Adrenal gland (tissue), 12 donors: ENCODE data around the gene HEMK1. TPM values are rescaled to one million over a fixed set of nuclear protein-coding genes. Genes with fewer than 3 reads are reported as not detected.

Experiments
- polyA plus RNA-seq, 3 donors: library from polyadenylated mRNA; stranded (reverse); fragments of 200-250 nt in 2 of 3; fragments of 350-450 nt in 1 of 3; fragmentation: Illumina TruSeq in 1 of 3; extraction: RNeasy Lipid Tissue Mini Kit (QIAGEN cat#74804) in 1 of 3; gene quantifications; one replicate each; pipeline ENCODE4 v1.2.3, GENCODE V29; 2013 to 2014
- total RNA-seq, 9 donors: library from RNA; depleted of rRNA in 4 of 9; stranded (reverse); fragments of >200 nt in 4 of 9; fragments of 120-200 nt in 1 of 9; fragmentation: NEBNext Ultra II Directional in 1 of 9; extraction: Animal tissue kit (Norgen Biotek cat#: 25700) in 1 of 9; gene quantifications; one replicate each; pipeline versions ENCODE4 v1.1.0 to v1.2.4, GENCODE V29; 2013 to 2023
- donor health status: healthy with polysubstance abuse.
- donor health status: Bipolar disorder and iron deficiency.
- donor health status: DM: yes; HTN: yes; CAD: no.
- donor health status: DM: no; HTN: no; CAD: no.
- donor health status: DM: no; HTN: no; CAD: no.
- donor health status: DM: yes; HTN: yes; CAD: no.

The HEMK1 gene
- total and polyA plus RNA-seq, 12 donors, result 9.1 to 46.4 (median 19.0) TPM

Other genes starting within 250 kb of the HEMK1 start
- 100 to 1,000 TPM in 4 of 9 donors, 10 to 100 TPM in 5; 62.9 to 186 (median 96.7) TPM for gene HYAL2, start 246.8 kb upstream of the HEMK1 start, total RNA-seq
- 100 to 1,000 TPM in 2 of 3 donors, 10 to 100 TPM in 1; 28.0 to 147 (median 109) TPM for gene HYAL2, start 246.8 kb upstream of the HEMK1 start, polyA plus RNA-seq
- gene TUSC2, start 241.3 kb upstream of the HEMK1 start, total RNA-seq, result 10 to 100 TPM; 29.0 to 64.3 (median 34.8) TPM
- 10 to 100 TPM; 28.8 to 35.5 (median 31.9) TPM for gene TUSC2, start 241.3 kb upstream of the HEMK1 start, polyA plus RNA-seq
- 10 to 100 TPM in 8 of 9 donors, 1 to 10 TPM in 1; 9.8 to 27.4 (median 14.7) TPM for gene RASSF1, start 228.7 kb upstream of the HEMK1 start, total RNA-seq
- gene RASSF1, start 228.7 kb upstream of the HEMK1 start, polyA plus RNA-seq, result 10 to 100 TPM in 2 of 3 donors, 1 to 10 TPM in 1; 9.6 to 26.4 (median 23.5) TPM
- gene ZMYND10, start 223.8 kb upstream of the HEMK1 start, total RNA-seq, result under 1 TPM in 6 of 9 donors, not detected in 3; 0.11 to 0.67 (median 0.40) TPM
- gene ZMYND10, start 223.8 kb upstream of the HEMK1 start, polyA plus RNA-seq, result 1 to 10 TPM in 2 of 3 donors, not detected in 1; 1.2 to 1.9 TPM
- 10 to 100 TPM; 16.9 to 36.2 (median 23.0) TPM for gene NPRL2, start 218.7 kb upstream of the HEMK1 start, total RNA-seq
- 10 to 100 TPM; 27.5 to 57.9 (median 45.3) TPM for gene NPRL2, start 218.7 kb upstream of the HEMK1 start, polyA plus RNA-seq
- 10 to 100 TPM; 14.0 to 39.9 (median 29.2) TPM for gene CYB561D2, start 218.7 kb upstream of the HEMK1 start, total RNA-seq
- gene CYB561D2, start 218.7 kb upstream of the HEMK1 start, polyA plus RNA-seq, result 10 to 100 TPM; 13.7 to 26.9 (median 16.8) TPM
- gene TMEM115, start 210.0 kb upstream of the HEMK1 start, total RNA-seq, result 10 to 100 TPM; 48.9 to 88.5 (median 63.6) TPM
- 10 to 100 TPM; 23.6 to 36.6 (median 34.5) TPM for gene TMEM115, start 210.0 kb upstream of the HEMK1 start, polyA plus RNA-seq
- under 1 TPM; 0.09 to 0.88 (median 0.56) TPM for gene CACNA2D2, start 65.9 kb upstream of the HEMK1 start, total RNA-seq
- gene CACNA2D2, start 65.9 kb upstream of the HEMK1 start, polyA plus RNA-seq, result 1 to 10 TPM in 2 of 3 donors, under 1 TPM in 1; 0.59 to 2.0 (median 1.0) TPM
- 10 to 100 TPM; 10.6 to 44.3 (median 17.4) TPM for gene C3orf18, start 1.8 kb upstream of the HEMK1 start, total RNA-seq
- 1 to 10 TPM; 6.6 to 9.8 (median 9.0) TPM for gene C3orf18, start 1.8 kb upstream of the HEMK1 start, polyA plus RNA-seq
- 10 to 100 TPM in 2 of 9 donors, 1 to 10 TPM in 7; 2.3 to 12.6 (median 5.2) TPM for gene CISH, start 42.3 kb downstream of the HEMK1 start, total RNA-seq
- gene CISH, start 42.3 kb downstream of the HEMK1 start, polyA plus RNA-seq, result 1 to 10 TPM; 1.8 to 9.1 (median 4.7) TPM
- gene MAPKAPK3, start 47.6 kb downstream of the HEMK1 start, total RNA-seq, result 100 to 1,000 TPM in 1 of 9 donors, 10 to 100 TPM in 8; 49.6 to 101 (median 69.7) TPM
- 10 to 100 TPM; 40.6 to 55.0 (median 50.9) TPM for gene MAPKAPK3, start 47.6 kb downstream of the HEMK1 start, polyA plus RNA-seq
- 1 to 10 TPM in 8 of 9 donors, under 1 TPM in 1; 0.72 to 4.1 (median 2.9) TPM for gene DOCK3, start 105.4 kb downstream of the HEMK1 start, total RNA-seq
- gene DOCK3, start 105.4 kb downstream of the HEMK1 start, polyA plus RNA-seq, result 1 to 10 TPM; 2.0 to 8.6 (median 6.0) TPM